Memory B cell (primary cell): Measurements from ENCODE around the gene CST5.
"Not testable (repeated sequence)": the region's sequence is repeated elsewhere in the genome, so short reads cannot be mapped to it uniquely, and the experiment has no call there.

Experiments
- ATAC-seq: fragments of 150-1000 bp; cut with Tn5 transposase; 2 replicates; pipeline ENCODE4 v1.10.0; 2021; ENCODE audit warnings: low read depth, mild to moderate bottlenecking, moderate library complexity
- DNase-seq, 2 donors: peaks; one replicate each; pipeline ENCODE4 v3.0.0; 2022; ENCODE audit warnings: low spot score in 2 of 2
- H3K27ac Mint-ChIP-seq: one replicate; pipeline ENCODE4 v1.8.0; 2022; ENCODE audit warnings: mild to moderate bottlenecking, moderate library complexity, mixed read lengths
- H3K27me3 Mint-ChIP-seq: one replicate; pipeline ENCODE4 v1.8.0; 2022; ENCODE audit warnings: mixed read lengths
- H3K36me3 Mint-ChIP-seq: one replicate; pipeline ENCODE4 v1.8.0; 2022; ENCODE audit warnings: mild to moderate bottlenecking, mixed read lengths
- H3K4me1 Mint-ChIP-seq: one replicate; pipeline ENCODE4 v1.8.0; 2022; ENCODE audit warnings: mixed read lengths
- H3K4me3 Mint-ChIP-seq: one replicate; pipeline ENCODE4 v1.8.0; 2022; ENCODE audit warnings: mild to moderate bottlenecking, moderate library complexity, mixed read lengths
- H3K9me3 Mint-ChIP-seq: one replicate; pipeline ENCODE4 v1.8.0; 2022; ENCODE audit warnings: mixed read lengths

The CST5 gene

GRCh38 chr20:23917024-23917725 is 37.6 kb upstream of the CST5 start:
- Mint-ChIP-seq H3K36me3 (no peaks in the 10 kb centered on the region), H3K27me3 (peaks cover 6% of the 10 kb centered on the region), H3K9me3 (no peaks in the 10 kb centered on the region), H3K4me1 (no peaks in the 10 kb centered on the region), H3K4me3 (no peak overlapping the region), H3K27ac (no peak overlapping the region)
- ATAC-seq, result no peak
- DNase-seq, result no peak

- DNase-seq (no peak), ATAC-seq (no peak)
- no peaks in the 10 kb centered on the region for H3K9me3 Mint-ChIP-seq
- no peaks in the 10 kb centered on the region for H3K4me1 Mint-ChIP-seq
- no peak overlapping the region for H3K27ac Mint-ChIP-seq
- no peak overlapping the region for H3K4me3 Mint-ChIP-seq
- H3K36me3 Mint-ChIP-seq, result no peaks in the 10 kb centered on the region
- H3K27me3 Mint-ChIP-seq, result peaks cover 7% of the 10 kb centered on the region
These were observed 36.3 kb upstream of the CST5 start for GRCh38 chr20:23915844-23916243.

- H3K4me1 Mint-ChIP-seq, ATAC-seq, DNase-seq, H3K27me3 Mint-ChIP-seq, H3K27ac Mint-ChIP-seq, H3K9me3 Mint-ChIP-seq, H3K36me3 Mint-ChIP-seq, H3K4me3 Mint-ChIP-seq: not testable (repeated sequence)
These were observed 34.9 kb upstream of the CST5 start for GRCh38 chr20:23914469-23914868.

- Mint-ChIP-seq H3K27ac (no peak overlapping the region), H3K4me3 (no peak overlapping the region), H3K36me3 (no peaks in the 10 kb centered on the region), H3K9me3 (peaks cover 15% of the 10 kb centered on the region), H3K4me1 (no peaks in the 10 kb centered on the region), H3K27me3 (peaks cover 2% of the 10 kb centered on the region)
- ATAC-seq (no peak), DNase-seq (no peak)
These were observed 30.7 kb upstream of the CST5 start for GRCh38 chr20:23910210-23910609.

GRCh38 chr20:23909390-23909789 is 29.8 kb upstream of the CST5 start:
- Mint-ChIP-seq H3K36me3 (no peaks in the 10 kb centered on the region), H3K9me3 (peaks cover 18% of the 10 kb centered on the region), H3K4me3 (no peak overlapping the region), H3K27me3 (peaks cover 2% of the 10 kb centered on the region), H3K27ac (no peak overlapping the region), H3K4me1 (no peaks in the 10 kb centered on the region)
- no peak for DNase-seq
- ATAC-seq, result no peak

- DNase-seq (no peak), ATAC-seq (no peak)
- H3K4me3 Mint-ChIP-seq, result no peak overlapping the region
- H3K27ac Mint-ChIP-seq, result no peak overlapping the region
- no peaks in the 10 kb centered on the region for H3K36me3 Mint-ChIP-seq
- H3K4me1 Mint-ChIP-seq, result no peaks in the 10 kb centered on the region
- peaks cover 2% of the 10 kb centered on the region for H3K27me3 Mint-ChIP-seq
- peaks cover 20% of the 10 kb centered on the region for H3K9me3 Mint-ChIP-seq
These were observed 28.0 kb upstream of the CST5 start for GRCh38 chr20:23907579-23907978.

GRCh38 chr20:23902396-23902795 is 22.8 kb upstream of the CST5 start:
- not testable (repeated sequence) for H3K27me3 Mint-ChIP-seq, H3K4me1 Mint-ChIP-seq, DNase-seq, H3K4me3 Mint-ChIP-seq, H3K27ac Mint-ChIP-seq, H3K36me3 Mint-ChIP-seq, ATAC-seq
- H3K9me3 Mint-ChIP-seq, result peaks cover 13% of the 10 kb centered on the region

- H3K9me3 Mint-ChIP-seq, H3K27me3 Mint-ChIP-seq, H3K4me3 Mint-ChIP-seq, H3K27ac Mint-ChIP-seq, H3K4me1 Mint-ChIP-seq, H3K36me3 Mint-ChIP-seq, DNase-seq, ATAC-seq: not testable (repeated sequence)
These were observed 11.3 kb upstream of the CST5 start for GRCh38 chr20:23890867-23891266.

GRCh38 chr20:23889775-23890187 is 10.2 kb upstream of the CST5 start:
- no peak overlapping the region for H3K4me3 Mint-ChIP-seq
- no peak for DNase-seq
- ATAC-seq, result no peak
- no peaks in the 10 kb centered on the region for H3K36me3 Mint-ChIP-seq
- no peaks in the 10 kb centered on the region for H3K4me1 Mint-ChIP-seq
- no peaks in the 10 kb centered on the region for H3K9me3 Mint-ChIP-seq
- H3K27ac Mint-ChIP-seq, result no peak overlapping the region
- peaks cover 3% of the 10 kb centered on the region for H3K27me3 Mint-ChIP-seq

- no peak overlapping the region for H3K27ac Mint-ChIP-seq
- H3K36me3 Mint-ChIP-seq, result no peaks in the 10 kb centered on the region
- DNase-seq (no peak), ATAC-seq (no peak)
- H3K4me3 Mint-ChIP-seq, result no peak overlapping the region
- H3K9me3 Mint-ChIP-seq, result no peaks in the 10 kb centered on the region
- peaks cover 3% of the 10 kb centered on the region for H3K27me3 Mint-ChIP-seq
- no peaks in the 10 kb centered on the region for H3K4me1 Mint-ChIP-seq
These were observed 8.3 kb upstream of the CST5 start for GRCh38 chr20:23887856-23888255.

GRCh38 chr20:23884771-23885162 is 5.2 kb upstream of the CST5 start:
- no peaks in the 10 kb centered on the region for H3K4me1 Mint-ChIP-seq
- no peak overlapping the region for H3K4me3 Mint-ChIP-seq
- no peaks in the 10 kb centered on the region for H3K9me3 Mint-ChIP-seq
- H3K27me3 Mint-ChIP-seq, result peaks cover 3% of the 10 kb centered on the region
- ATAC-seq, result no peak
- no peaks in the 10 kb centered on the region for H3K36me3 Mint-ChIP-seq
- DNase-seq, result no peak
- H3K27ac Mint-ChIP-seq, result no peak overlapping the region

- no peaks in the 10 kb centered on the region for H3K9me3 Mint-ChIP-seq
- H3K27me3 Mint-ChIP-seq, result peaks cover 3% of the 10 kb centered on the region
- no peaks in the 10 kb centered on the region for H3K36me3 Mint-ChIP-seq
- DNase-seq (no peak), ATAC-seq (no peak)
- no peaks in the 10 kb centered on the region for H3K4me1 Mint-ChIP-seq
- H3K4me3 Mint-ChIP-seq, result no peak overlapping the region
- no peak overlapping the region for H3K27ac Mint-ChIP-seq
These were observed 4.7 kb upstream of the CST5 start for GRCh38 chr20:23884136-23884770.

- no peaks in the 10 kb centered on the region for H3K36me3 Mint-ChIP-seq
- ATAC-seq (no peak), DNase-seq (no peak)
- H3K27me3 Mint-ChIP-seq, result peaks cover 4% of the 10 kb centered on the region
- H3K4me3 Mint-ChIP-seq, result no peak overlapping the region
- no peaks in the 10 kb centered on the region for H3K9me3 Mint-ChIP-seq
- no peak overlapping the region for H3K27ac Mint-ChIP-seq
- no peaks in the 10 kb centered on the region for H3K4me1 Mint-ChIP-seq
These were observed 1.8 kb upstream of the CST5 start for GRCh38 chr20:23881371-23881770.

GRCh38 chr20:23880417-23880816 is 869 bp upstream of the CST5 start:
- ATAC-seq (no peak), DNase-seq (no peak)
- H3K9me3 Mint-ChIP-seq, result no peaks in the 10 kb centered on the region
- peaks cover 4% of the 10 kb centered on the region for H3K27me3 Mint-ChIP-seq
- no peak overlapping the region for H3K4me3 Mint-ChIP-seq
- H3K27ac Mint-ChIP-seq, result no peak overlapping the region
- no peaks in the 10 kb centered on the region for H3K36me3 Mint-ChIP-seq
- H3K4me1 Mint-ChIP-seq, result no peaks in the 10 kb centered on the region

- H3K36me3 Mint-ChIP-seq, result no peaks in the 10 kb centered on the region
- no peaks in the 10 kb centered on the region for H3K9me3 Mint-ChIP-seq
- no peak for DNase-seq
- peaks cover 4% of the 10 kb centered on the region for H3K27me3 Mint-ChIP-seq
- no peak for ATAC-seq
- no peak overlapping the region for H3K4me3 Mint-ChIP-seq
- H3K27ac Mint-ChIP-seq, result no peak overlapping the region
- no peaks in the 10 kb centered on the region for H3K4me1 Mint-ChIP-seq
These were observed 345 bp upstream of the CST5 start for GRCh38 chr20:23879811-23880374.
